Stimulated activated CD8-positive, alpha-beta memory T cell treated with anti-CD3 and anti-CD28 coated beads, Interleukin-12 subunit alpha, Interleukin-12 subunit beta, amount 100 ng/mL, for 1 hour (primary cell): Measurements from ENCODE around the gene OR51F1.
"Not testable (repeated sequence)": the region's sequence is repeated elsewhere in the genome, so short reads cannot be mapped to it uniquely, and the experiment has no call there.

Source experiments
- DNase-seq: peaks from one replicate; pipeline ENCODE4 v3.0.0-alpha.2; 2020; ENCODE audit warnings: low read depth

Gene OR51F1, protein sequence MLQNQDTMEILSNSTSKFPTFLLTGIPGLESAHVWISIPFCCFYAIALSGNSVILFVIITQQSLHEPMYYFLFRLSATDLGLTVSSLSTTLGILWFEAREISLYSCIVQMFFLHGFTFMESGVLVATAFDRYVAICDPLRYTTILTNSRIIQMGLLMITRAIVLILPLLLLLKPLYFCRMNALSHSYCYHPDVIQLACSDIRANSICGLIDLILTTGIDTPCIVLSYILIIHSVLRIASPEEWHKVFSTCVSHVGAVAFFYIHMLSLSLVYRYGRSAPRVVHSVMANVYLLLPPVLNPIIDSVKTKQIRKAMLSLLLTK

DNA sequence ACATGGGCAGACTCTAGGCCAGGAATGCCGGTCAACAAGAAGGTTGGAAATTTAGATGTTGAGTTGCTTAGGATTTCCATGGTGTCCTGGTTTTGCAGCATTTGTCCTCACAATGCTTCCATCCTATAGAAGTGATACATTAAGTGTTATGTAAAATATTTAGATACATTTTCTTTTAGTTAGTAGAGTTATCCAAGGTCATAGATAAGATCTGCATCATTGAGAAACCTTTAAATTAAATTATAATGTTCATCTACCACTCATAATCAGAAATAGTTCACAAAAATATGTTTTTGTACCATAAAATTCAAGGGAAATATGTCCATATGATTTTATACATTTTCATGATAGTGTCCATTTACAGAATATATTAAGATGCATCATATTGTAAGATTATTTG lies at the start of gene OR51F1:
TSS of gene OR51F1 (minus strand) at position 101 of the 400 bp plus-strand sequence. CDS start at position 101, 0 bp downstream.
- no peak for DNase-seq

GRCh38 chr11:4809246-4809645 lies 39.5 kb upstream of the OR51F1 start:
- no peak for DNase-seq

DNA sequence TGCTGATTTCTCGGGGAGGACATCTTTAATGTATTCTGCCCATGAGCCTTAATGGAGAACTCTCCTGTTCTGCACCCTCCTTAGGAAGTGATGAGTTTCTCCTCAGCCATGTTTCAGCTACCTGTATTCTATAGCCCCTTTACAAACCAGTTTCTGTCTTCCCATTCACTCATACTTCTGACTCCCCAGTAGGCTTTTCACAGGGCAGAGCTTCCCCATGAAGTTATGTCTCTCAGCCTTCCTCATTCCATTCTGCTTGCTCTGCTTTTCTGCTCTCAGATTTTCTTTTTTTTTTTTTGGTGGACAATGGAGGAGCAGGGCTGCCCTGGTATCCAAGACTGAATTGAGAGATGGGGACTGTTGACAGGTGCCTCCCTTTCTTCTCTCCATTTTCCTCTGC lies 38.7 kb upstream of the OR51F1 start:
- no peak for DNase-seq

DNA sequence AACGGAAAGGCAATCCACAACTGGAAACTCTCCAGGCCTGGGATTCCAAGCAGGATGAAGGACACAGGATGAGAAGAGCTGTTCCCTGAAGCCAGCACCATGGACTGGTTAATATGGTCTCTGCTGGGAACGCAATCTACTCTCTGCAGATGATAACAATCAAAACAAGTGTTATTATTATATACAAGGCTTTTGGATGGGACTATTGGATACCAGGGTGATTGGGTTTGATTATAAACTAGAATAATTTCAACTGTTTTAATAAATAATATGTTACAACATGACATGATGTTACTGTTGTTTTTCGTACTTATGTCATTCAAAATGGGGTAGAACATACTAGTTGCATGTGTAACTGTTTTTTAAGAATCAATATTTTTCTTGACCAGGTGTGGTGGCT lies 34.5 kb upstream of the OR51F1 start, which contains the start of gene OR52R1:
TSS of gene OR52R1 (minus strand) at position 101 of the 400 bp plus-strand sequence. CDS start at position 101, 0 bp downstream.
- no peak for DNase-seq

- DNase-seq, result not testable (repeated sequence)
These were observed 31.6 kb upstream of the OR51F1 start for GRCh38 chr11:4801316-4801715.

- DNase-seq, result no peak
These were observed 28.9 kb upstream of the OR51F1 start for GRCh38 chr11:4798427-4799183.

DNA sequence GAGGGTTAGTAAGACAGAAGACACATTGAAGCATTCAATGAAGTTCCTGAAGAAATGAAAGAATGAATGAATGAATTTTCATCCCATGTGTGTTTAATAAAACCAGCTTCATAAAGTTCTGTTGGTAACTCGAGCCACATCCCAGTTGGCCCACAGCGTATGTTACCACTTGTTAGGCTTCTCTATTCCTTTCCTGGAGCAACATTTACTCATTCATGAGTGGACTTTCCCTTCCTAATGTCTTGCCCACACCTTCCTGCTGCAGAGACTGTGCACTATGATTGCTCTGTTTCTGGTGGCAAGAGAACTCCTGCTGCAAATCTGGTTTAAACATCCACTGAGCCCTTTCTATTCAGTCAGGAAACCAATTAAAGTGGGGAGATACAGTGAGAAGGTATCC lies 27.5 kb upstream of the OR51F1 start:
- no peak for DNase-seq

- no peak for DNase-seq
These were observed 12.7 kb upstream of the OR51F1 start for GRCh38 chr11:4782454-4782853.

DNA sequence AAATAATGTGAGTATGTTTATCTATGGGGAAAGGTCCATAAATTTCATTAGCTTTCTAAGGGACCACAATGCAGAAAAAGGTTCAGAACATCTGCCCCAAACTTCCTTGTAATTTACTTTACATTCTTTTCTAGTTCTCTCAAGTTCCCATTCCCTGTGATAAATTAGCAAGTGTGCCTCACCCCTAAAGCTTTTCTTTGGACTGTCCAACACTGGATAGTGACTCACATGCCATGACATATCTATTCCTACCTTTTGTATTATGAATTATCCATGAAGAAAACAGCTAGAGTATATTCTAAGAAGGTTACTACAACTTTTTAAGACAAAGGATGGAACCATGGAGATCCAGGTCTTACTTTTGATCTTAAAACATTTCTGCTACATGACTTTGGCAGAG lies 1.6 kb downstream of the OR51F1 start:
- DNase-seq, result no peak

DNA sequence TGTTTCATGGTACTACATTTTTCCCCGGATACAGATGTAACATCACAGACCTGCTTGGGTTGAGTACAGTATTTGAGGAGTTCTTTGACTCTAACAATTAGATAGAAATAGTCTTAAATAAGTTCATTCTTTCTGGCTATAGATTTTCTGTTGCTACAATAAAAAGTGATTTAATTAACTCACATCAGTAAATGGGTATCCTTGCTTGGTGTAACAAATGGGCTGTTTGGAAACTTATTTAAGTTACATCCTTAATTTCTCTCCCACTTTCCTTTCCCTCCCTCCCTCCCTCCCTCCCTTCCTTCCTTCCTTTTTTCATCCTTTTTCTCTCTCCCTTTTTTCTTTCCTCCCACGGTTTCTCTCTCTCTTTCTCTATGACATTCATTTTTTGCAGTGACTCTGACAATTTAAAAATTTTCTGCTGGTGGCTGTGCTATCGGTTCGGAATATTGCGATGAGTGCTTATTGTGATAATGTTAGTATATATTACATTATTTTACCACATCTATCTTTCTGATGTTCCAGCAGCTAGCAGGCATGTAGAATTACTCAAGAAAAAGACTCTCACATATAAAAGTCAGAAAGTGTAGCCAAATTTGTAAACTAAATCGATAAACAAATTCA lies 3.2 kb downstream of the OR51F1 start:
- DNase-seq, result no peak

DNA sequence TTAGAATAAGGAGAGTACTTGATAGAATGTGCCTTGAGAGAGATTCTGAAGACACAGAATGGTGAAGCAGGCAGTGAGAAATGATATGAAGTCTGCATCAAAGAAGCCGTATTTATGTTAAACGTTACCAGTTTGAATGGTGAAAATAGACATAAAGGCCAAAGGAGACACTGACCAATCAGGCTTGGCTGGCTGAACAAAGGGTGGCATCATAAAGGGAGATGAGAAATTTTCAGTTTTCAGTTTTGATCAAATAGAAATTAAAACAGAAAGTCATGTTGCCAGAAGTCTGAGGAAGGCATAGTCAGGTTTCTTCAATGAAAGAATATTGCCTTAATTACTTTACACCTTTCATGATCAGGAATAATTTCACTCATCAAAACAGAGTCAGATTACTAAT lies 6.6 kb downstream of the OR51F1 start:
- no peak for DNase-seq

- DNase-seq, result no peak
These were observed 18.5 kb downstream of the OR51F1 start for GRCh38 chr11:4751201-4751600.

- DNase-seq, result no peak
These were observed 21.3 kb downstream of the OR51F1 start for GRCh38 chr11:4748438-4748837.

GRCh38 chr11:4740735-4741134 lies 29.0 kb downstream of the OR51F1 start:
- DNase-seq, result no peak

GRCh38 chr11:4727171-4727570 lies 42.6 kb downstream of the OR51F1 start:
- DNase-seq, result no peak

DNA sequence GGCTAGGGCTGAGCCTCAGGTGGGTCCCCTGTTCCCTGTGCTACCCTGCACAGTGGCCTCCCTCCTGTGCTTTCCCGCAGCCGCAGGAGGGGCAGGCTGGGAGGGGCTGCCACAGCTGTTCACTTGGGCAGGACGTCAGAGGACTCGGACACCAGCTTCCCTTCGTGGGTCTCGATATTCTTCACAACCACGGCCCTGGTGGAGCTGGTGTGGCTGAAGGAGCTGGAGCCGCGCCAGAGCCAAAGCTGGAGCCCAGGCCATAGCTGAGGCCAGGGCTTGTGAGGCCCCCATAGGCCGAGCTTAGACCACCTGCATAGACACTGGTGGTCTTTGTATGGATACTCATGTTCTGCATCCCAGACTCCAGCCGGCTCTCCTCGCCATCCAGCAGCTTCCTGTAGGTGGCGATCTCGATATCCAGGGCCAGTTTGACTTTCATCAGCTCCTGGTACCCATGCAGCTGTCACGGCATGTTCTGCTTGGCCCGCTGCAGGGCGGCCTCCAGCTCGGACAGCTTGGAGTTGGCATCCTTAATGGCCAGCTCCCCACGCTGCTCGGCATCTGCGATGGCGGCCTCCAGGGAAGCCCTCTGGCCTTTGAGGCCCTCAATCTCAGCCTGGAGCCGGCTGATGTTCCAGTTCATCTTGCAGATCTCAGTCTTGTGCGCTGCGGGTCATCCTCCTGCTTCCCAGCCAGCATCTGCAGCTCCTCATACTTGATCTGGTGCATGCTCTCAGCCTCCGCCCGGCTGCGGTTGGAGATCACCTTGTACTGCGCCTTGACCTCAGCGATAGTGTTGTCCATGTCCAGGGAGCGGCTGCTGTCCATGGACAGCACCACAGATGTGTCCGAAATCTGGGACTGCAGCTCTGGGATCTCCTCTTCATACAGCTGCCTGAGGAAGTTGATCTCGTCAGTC lies 46.9 kb downstream of the OR51F1 start:
- not testable (repeated sequence) for DNase-seq
